HL-60 (cell line): ENCODE results near the gene TRIO.

ENCODE experiments used
- DNase-seq, 2 experiments: peaks; one replicate each; pipeline ENCODE4 v3.0.0-alpha.2; 2010 to 2020; ENCODE audit warnings: low read depth in 1 of 2, low spot score in 1 of 2
- H3K27ac ChIP-seq: fragments of 250-450 bp; sonication (Bioruptor Pico); replicated peaks from 2 replicates; pipeline ENCODE4 v1.5.1; 2020; ENCODE audit warnings: mild to moderate bottlenecking, moderate library complexity
- H3K27me3 ChIP-seq: fragments of 250-450 bp; sonication (Bioruptor Pico); 2 replicates; pipeline ENCODE4 v1.5.1; 2021; ENCODE audit warnings: mild to moderate bottlenecking, moderate library complexity; ENCODE audit not compliant: insufficient read depth, poor library complexity, severe bottlenecking
- H3K4me3 ChIP-seq: replicated peaks from 2 replicates; pipeline ENCODE4 v1.5.1; 2011; ENCODE audit warnings: mild to moderate bottlenecking, control low read depth, low read length; ENCODE audit not compliant: insufficient read depth
- GABPA ChIP-seq: IDR thresholded peaks from 2 replicates; pipeline ENCODE4 v1.6.1; 2012; ENCODE audit warnings: low read depth
- POLR2AphosphoS5 ChIP-seq: IDR thresholded peaks from 2 replicates; pipeline ENCODE4 v1.6.1; 2012; ENCODE audit warnings: low read depth
- REST ChIP-seq: IDR thresholded peaks from 2 replicates; pipeline ENCODE4 v1.6.1; 2012; ENCODE audit warnings: low read depth; ENCODE audit not compliant: insufficient replicate concordance
- SPI1 ChIP-seq: IDR thresholded peaks from 2 replicates; pipeline ENCODE4 v1.6.1; 2012; ENCODE audit warnings: low read depth, mild to moderate bottlenecking, borderline replicate concordance
- TF ChIP-seq, protein P1 (sequence below): IDR thresholded peaks from one replicate; pipeline ENCODE4 v1.5.1; 2011; ENCODE audit warnings: low read length, control low read depth, inconsistent platforms; ENCODE audit not compliant: insufficient read depth

Gene TRIO

GRCh38 chr5:14265570-14265969, 122.4 kb downstream of the TRIO start:
- Histone ChIP-seq H3K27me3 (no peaks in the 10 kb centered on the region), H3K4me3 (no peak overlapping the region), H3K27ac (no peak overlapping the region)
- DNase-seq, result no peak
- TF ChIP-seq GABPA, result no peak
- no peak for TF ChIP-seq REST
- TF ChIP-seq, protein P1, sequence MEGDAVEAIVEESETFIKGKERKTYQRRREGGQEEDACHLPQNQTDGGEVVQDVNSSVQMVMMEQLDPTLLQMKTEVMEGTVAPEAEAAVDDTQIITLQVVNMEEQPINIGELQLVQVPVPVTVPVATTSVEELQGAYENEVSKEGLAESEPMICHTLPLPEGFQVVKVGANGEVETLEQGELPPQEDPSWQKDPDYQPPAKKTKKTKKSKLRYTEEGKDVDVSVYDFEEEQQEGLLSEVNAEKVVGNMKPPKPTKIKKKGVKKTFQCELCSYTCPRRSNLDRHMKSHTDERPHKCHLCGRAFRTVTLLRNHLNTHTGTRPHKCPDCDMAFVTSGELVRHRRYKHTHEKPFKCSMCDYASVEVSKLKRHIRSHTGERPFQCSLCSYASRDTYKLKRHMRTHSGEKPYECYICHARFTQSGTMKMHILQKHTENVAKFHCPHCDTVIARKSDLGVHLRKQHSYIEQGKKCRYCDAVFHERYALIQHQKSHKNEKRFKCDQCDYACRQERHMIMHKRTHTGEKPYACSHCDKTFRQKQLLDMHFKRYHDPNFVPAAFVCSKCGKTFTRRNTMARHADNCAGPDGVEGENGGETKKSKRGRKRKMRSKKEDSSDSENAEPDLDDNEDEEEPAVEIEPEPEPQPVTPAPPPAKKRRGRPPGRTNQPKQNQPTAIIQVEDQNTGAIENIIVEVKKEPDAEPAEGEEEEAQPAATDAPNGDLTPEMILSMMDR, result no peak
- TF ChIP-seq SPI1, result no peak
- no peak for TF ChIP-seq POLR2AphosphoS5

DNA sequence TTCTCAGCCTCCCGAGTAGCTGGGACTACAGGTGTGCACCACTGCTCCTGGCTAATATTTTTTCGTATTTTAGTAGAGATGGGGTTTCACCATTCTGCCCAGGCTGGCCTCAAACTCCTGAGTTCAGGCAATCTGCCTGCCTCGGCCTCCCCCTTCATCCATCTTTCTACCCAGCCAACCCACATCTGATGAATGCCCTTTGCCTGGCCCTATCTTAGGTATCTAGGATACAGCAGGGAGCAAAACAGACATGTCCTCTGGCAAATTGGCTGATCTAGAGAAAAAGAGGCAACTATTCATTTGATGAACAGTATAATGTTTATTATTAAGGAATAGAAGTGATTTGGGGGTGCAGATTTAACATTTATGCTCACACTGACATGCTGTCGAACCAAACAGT, 123.0 kb downstream of the TRIO start:
- TF ChIP-seq GABPA (no peak), REST (no peak), SPI1 (no peak), POLR2AphosphoS5 (no peak)
- TF ChIP-seq, protein P1, result no peak
- Histone ChIP-seq H3K4me3 (no peak overlapping the region), H3K27ac (no peak overlapping the region), H3K27me3 (no peaks in the 10 kb centered on the region)
- DNase-seq, result no peak

DNA sequence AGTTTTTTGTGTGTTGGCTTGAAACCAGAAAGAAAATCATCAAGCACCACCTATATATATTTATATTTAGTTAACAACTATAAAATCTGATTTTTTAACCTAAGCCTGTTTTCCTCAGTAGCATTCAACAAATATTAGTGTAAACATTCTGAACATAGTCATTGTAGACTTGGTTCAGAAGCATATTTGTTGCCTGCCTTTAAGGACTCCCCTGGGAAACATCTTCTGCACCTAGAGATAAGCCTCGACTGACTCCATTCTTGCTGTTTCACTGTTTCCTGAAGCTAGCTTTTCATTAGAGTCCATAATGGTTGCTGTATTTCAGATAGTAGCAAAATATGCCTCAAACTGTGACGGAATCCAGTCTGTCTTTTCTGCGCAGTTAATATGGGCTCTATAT, 123.5 kb downstream of the TRIO start:
- H3K27ac ChIP-seq, result no peak overlapping the region
- DNase-seq, result no peak
- no peaks in the 10 kb centered on the region for H3K27me3 ChIP-seq
- TF ChIP-seq POLR2AphosphoS5 (no peak), GABPA (no peak)
- TF ChIP-seq, protein P1, result no peak
- no peak overlapping the region for H3K4me3 ChIP-seq

- Histone ChIP-seq H3K27ac (no peak overlapping the region), H3K27me3 (no peaks in the 10 kb centered on the region), H3K4me3 (no peak overlapping the region)
- no peak for DNase-seq
- TF ChIP-seq REST, result no peak
- TF ChIP-seq SPI1, result no peak
- TF ChIP-seq, protein P1, result no peak
- TF ChIP-seq POLR2AphosphoS5, result no peak
- TF ChIP-seq GABPA, result no peak
Measured at GRCh38 chr5:14267166-14267838, 124.2 kb downstream of the TRIO start.
